GM21529 (cell line): Measurements from ENCODE around the gene HSD17B11.
"Not testable (repeated sequence)": the region's sequence is repeated elsewhere in the genome, so short reads cannot be mapped to it uniquely, and the experiment has no call there.

Experiments
- ATAC-seq: cut with Tn5 transposase; IDR thresholded peaks from one replicate; pipeline ENCODE4 v1.9.1; 2021; ENCODE audit not compliant: unreplicated experiment

Gene HSD17B11

DNA sequence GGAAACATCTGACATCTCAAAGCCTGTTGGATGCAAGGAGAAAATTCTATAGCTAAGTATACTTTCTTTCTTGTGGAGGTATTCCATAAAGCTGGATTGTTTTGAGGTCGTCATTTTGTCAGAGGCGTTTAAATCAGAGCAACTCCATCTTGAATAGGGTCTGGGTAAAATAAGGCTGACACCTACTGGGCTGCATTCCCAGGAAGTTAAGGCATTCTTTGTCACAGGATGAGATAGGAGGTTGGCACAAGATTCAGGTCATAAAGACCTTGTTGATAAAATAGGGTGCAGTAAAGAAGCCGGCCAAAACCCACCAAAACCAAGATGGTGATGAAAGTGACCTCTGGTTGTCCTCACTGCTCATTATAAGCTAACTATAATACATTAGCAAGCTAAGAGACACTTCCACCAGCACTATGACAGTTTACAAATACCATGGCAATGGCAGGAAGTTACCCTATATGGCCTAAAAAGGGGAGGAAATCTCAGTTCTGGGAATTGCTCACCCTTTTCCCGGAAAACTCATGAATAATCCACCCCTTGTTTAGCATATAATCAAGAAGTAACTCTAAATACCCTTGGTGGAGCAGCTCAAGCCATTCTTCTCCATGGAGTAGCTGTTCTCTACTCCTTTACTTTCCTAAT lies 80.2 kb downstream of the HSD17B11 start:
- ATAC-seq = no peak

DNA sequence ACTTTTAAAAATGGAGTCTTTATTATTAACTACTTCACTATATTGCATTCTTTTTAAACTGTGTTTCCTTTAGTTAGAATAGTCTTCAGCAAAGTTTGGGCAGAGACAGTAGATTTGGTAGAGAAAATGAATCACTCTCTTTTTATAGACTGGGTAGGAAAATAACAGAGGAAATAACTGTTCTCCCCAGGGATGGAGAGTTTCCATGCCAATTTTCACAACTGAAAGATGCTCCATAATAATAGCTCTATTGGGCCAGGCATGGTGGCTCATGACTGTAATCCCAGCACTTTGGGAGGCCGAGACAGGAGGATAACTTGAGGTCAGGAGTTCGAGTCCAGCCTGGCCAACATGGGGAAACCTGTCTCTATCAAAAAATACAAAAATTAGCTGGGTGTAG lies 81.4 kb downstream of the HSD17B11 start:
- no peak for ATAC-seq

- peak; percentile 67 for ATAC-seq
These were observed 84.9 kb downstream of the HSD17B11 start for GRCh38 chr4:87306056-87306455.

DNA sequence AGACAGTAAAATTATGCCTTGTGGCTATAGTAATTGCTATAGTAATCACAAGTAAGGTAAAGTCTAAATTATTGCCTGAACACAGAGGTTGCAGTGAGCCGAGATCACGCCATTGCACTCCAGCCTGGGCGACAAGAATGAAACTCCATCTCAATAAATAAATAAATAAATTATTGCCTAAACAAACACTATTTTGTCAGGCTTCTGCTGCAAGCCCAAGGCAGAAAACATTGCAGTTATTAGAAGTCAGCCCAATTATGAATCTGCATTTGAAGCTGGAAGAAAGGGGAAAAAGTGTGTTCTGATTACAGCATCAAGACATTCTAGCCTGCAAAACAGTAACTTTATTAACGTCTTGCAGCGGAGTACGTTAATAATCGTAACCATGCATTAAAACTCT lies 85.4 kb downstream of the HSD17B11 start:
- ATAC-seq = no peak

DNA sequence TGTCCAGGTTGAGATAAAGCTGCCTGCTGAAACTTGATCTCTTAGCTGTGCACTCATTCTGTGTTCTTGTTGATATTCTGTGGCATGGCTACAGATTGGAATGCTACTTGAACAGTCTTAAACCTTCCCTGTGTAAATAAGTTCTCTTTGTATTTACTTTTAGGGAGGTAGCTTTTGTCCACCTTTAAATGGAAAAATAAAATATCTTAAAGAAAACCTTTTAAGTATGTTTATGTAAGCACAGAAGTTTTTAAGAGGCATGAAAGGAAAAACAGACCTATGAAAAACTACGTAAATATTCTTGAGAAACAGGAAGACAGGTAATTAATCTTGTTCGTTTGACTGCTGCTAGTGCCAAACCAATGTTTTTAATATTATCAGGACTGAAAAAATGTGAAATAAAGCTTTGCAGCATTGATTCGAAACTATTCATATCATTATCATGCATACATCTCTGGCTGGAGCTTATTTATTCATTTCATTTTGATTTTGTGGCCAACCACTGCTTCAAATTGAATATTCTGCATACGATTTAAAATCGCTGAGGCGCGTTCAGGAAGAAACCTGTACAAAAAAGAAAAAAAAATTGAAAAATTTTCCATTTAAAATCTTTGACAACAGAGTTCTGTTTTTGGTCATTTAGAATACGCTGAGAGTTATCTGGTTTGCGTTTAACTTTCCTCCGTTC lies 86.1 kb downstream of the HSD17B11 start:
- no peak for ATAC-seq

- ATAC-seq = no peak
These were observed 91.1 kb downstream of the HSD17B11 start for GRCh38 chr4:87299898-87300297.

- no peak for ATAC-seq
These were observed 92.6 kb downstream of the HSD17B11 start for GRCh38 chr4:87298362-87298761.

DNA sequence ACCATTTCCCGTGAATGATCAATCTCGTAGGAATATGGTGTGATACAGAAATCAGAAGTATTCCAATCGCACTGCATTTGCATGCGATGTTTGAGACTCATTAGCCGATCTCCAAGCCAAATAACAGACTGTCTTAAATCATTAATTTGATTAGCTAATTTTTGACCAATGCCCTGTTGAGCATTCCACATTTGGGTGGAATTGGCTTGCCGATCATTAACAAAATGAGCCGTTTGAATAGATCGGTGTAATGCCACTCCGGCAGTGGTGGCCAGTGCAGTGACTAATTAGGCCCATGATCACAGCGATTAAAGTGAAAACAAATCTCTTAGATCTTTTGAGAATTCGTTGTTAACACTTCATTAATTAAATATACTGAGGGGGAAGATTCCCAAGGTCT lies 96.1 kb downstream of the HSD17B11 start:
- ATAC-seq = not testable (repeated sequence)

DNA sequence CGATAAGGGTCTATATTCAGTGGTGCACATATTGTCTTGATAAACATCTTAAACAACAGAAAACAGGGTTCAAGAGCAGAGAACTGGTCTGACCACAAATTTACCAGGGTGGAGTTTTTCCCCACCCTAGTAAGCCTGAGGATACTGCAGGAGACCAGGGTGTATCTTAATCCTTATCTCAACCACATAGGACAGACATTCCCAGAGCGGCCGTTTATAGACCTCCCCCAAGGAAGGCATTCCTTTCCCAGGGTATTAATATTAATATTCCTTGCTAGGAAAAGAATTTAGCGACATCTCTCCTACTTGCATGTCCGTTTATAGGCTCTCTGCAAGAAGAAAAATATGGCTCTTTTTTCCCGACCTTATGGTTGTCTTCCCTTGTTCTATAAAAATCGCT lies 97.1 kb downstream of the HSD17B11 start:
- not testable (repeated sequence) for ATAC-seq

- no peak for ATAC-seq
These were observed 104.0 kb downstream of the HSD17B11 start for GRCh38 chr4:87286970-87287369.
